BLaER1 (cell line): Measurements from ENCODE around the gene GLG1.

Experiments
- H3K27ac ChIP-seq: shearing (Covaris generic); formaldehyde crosslinking; 2 replicates; pipeline ENCODE4 v1.8.1; 2022
- H3K27me3 ChIP-seq: shearing (Covaris generic); formaldehyde crosslinking; 2 replicates; pipeline ENCODE4 v1.8.1; 2022
- H3K36me3 ChIP-seq: shearing (Covaris generic); formaldehyde crosslinking; 2 replicates; pipeline ENCODE4 v1.8.1; 2022
- H3K4me1 ChIP-seq: shearing (Covaris generic); formaldehyde crosslinking; 2 replicates; pipeline ENCODE4 v1.8.1; 2022
- H3K4me2 ChIP-seq: shearing (Covaris generic); formaldehyde crosslinking; 2 replicates; pipeline ENCODE4 v1.8.1; 2022
- H3K4me3 ChIP-seq: shearing (Covaris generic); formaldehyde crosslinking; 2 replicates; pipeline ENCODE4 v1.8.1; 2022
- H3K9ac ChIP-seq: shearing (Covaris generic); formaldehyde crosslinking; 2 replicates; pipeline ENCODE4 v1.8.1; 2022
- H3K9me3 ChIP-seq: shearing (Covaris generic); formaldehyde crosslinking; 2 replicates; pipeline ENCODE4 v1.8.1; 2022
- H4K20me1 ChIP-seq: shearing (Covaris generic); formaldehyde crosslinking; 2 replicates; pipeline ENCODE4 v1.8.1; 2022
- Cebpa-rat ChIP-seq: shearing (Covaris generic); IDR thresholded peaks from 2 replicates; pipeline ENCODE4 v1.8.1; 2022

The GLG1 gene

DNA sequence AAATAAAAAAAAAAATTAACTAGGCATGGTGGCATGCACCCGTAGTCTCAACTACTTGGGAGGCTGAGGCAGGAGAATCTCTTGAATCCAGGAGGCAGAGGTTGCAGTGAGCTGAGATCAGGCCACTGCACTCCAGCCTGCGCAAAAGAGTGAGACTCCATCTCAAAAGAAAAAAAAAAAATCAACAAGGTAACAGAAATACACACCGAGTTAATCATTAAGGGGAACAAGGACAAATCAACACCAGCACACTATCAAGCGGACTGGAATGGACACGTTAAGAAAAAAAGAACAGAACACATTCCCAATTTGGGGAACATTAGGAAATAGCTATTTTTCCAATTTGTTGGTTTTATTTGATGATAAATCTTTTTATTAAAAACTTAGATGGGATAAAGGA is 28.4 kb upstream of the GLG1 start:
- H3K27me3 ChIP-seq: no peaks in the 10 kb centered on the region
- H4K20me1 ChIP-seq: peaks cover 74% of the 10 kb centered on the region
- H3K9ac ChIP-seq: no peak overlapping the region
- H3K9me3 ChIP-seq: no peaks in the 10 kb centered on the region
- no peak for TF ChIP-seq Cebpa-rat
- H3K4me1 ChIP-seq: no peaks in the 10 kb centered on the region
- peaks cover 99% of the 10 kb centered on the region for H3K36me3 ChIP-seq
- H3K4me2 ChIP-seq: no peak overlapping the region
- no peak overlapping the region for H3K4me3 ChIP-seq
- no peak overlapping the region for H3K27ac ChIP-seq

GRCh38 chr16:74633686-74634085 is 26.8 kb upstream of the GLG1 start:
- Histone ChIP-seq H3K9me3 (no peaks in the 10 kb centered on the region), H3K4me3 (no peak overlapping the region), H3K27me3 (no peaks in the 10 kb centered on the region), H3K4me1 (no peaks in the 10 kb centered on the region), H4K20me1 (peaks cover 79% of the 10 kb centered on the region), H3K36me3 (peaks cover 100% of the 10 kb centered on the region), H3K4me2 (no peak overlapping the region), H3K9ac (no peak overlapping the region), H3K27ac (no peak overlapping the region)
- no peak for TF ChIP-seq Cebpa-rat

- Histone ChIP-seq H3K36me3 (peaks cover 100% of the 10 kb centered on the region), H4K20me1 (peaks cover 95% of the 10 kb centered on the region), H3K9ac (no peak overlapping the region), H3K4me1 (no peaks in the 10 kb centered on the region), H3K27me3 (no peaks in the 10 kb centered on the region), H3K4me2 (no peak overlapping the region), H3K4me3 (no peak overlapping the region), H3K27ac (no peak overlapping the region), H3K9me3 (no peaks in the 10 kb centered on the region)
- no peak for TF ChIP-seq Cebpa-rat
These were observed 20.7 kb upstream of the GLG1 start for GRCh38 chr16:74627506-74628220.

DNA sequence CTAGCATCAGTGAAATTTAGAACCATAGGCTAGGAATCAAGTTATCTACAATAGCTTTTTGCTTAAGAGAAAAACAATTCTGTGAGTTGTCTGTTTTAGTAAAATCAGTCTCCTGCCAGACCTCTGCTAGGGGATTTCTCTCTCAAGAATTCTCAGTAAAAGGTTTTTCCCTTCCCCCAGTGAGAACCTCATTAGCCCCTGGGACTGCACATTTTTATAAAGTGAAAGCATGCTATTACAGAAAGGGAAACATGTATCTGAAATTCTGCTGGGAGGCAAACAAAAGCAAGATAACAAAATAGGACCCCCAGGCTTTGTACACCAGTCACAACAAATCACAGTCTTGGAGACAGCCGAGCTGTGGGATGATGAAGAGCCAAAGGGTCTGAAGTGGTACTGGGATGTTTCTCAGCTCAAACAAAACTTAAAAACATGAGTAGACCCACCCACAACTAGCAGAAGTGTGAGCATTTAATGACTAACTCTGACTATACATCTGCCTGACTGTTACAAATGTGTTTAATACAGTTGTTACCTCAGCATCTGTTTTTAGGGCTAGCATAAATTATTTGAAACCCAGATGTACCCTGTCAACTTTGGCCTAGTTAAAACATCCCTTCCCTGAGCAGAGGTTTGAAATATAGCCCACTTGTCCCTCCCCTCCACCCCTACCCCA is 20.0 kb upstream of the GLG1 start:
- Histone ChIP-seq H3K4me3 (no peak overlapping the region), H3K9ac (no peak overlapping the region), H3K4me2 (no peak overlapping the region), H3K9me3 (no peaks in the 10 kb centered on the region), H4K20me1 (peaks cover 94% of the 10 kb centered on the region), H3K4me1 (no peaks in the 10 kb centered on the region), H3K36me3 (peaks cover 100% of the 10 kb centered on the region), H3K27me3 (no peaks in the 10 kb centered on the region), H3K27ac (no peak overlapping the region)
- no peak for TF ChIP-seq Cebpa-rat

DNA sequence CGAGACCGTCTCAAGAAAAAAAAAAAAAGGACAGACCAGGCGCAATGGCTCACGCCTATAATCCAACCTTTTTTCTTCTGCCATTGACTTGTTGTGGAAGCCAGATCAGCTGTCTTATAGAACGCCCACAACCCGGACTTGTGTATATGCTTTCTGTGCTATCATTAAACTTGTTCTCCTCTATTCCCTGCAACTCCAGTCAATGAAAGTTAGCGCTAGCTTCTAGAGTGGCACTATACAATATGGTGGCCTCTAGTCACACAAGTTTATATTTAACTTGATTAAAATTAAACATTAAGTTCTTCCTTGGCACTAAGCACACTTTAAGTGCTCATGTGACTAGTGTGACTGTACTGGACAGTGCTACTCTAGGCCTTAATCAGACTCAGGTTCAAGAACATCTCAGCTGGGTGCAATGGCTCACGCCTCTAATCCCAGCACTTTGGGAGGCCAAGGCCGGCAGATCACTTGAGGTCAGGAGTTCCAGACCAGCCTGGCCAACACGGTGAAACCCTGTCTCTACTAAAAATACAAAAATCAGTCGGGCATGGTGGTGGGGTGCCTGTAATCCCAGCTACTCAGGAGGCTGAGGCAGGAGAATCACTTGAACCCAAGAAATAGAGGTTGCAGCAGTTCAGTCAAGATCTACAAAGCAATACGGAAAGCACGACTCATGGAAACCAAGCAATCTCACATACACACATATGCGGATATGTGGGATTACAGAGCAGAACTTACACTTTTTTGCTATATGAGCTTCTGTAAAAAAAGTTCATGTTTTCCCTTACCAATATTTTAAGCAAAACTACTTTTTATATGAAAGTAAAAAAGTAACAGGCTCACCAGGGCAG is 18.8 kb upstream of the GLG1 start:
- Histone ChIP-seq H3K4me1 (no peaks in the 10 kb centered on the region), H3K4me2 (no peak overlapping the region), H3K27ac (no peak overlapping the region), H3K9ac (no peak overlapping the region), H3K27me3 (no peaks in the 10 kb centered on the region), H3K9me3 (no peaks in the 10 kb centered on the region), H4K20me1 (peaks cover 83% of the 10 kb centered on the region), H3K4me3 (no peak overlapping the region), H3K36me3 (peaks cover 100% of the 10 kb centered on the region)
- TF ChIP-seq Cebpa-rat: no peak

DNA sequence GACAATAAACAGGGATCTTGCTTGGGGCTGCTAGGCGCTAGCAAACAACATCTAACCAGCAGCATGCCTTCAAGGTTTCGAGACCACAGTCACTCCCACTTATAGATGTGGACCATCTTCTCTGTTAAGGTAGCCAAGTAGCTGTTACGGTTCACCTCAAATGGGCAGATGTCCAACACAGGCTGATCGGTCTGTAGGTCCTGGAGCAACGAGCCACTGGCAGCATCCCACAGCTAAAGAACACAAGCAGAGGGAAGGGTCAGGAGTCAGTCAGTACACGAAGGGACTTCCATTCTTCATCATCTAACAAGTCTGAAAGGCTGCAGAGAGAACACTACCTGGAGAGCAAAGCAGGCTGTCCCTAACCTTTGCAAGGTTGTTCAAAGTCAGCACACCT is 16.9 kb upstream of the GLG1 start:
- Histone ChIP-seq H3K4me1 (no peaks in the 10 kb centered on the region), H4K20me1 (peaks cover 66% of the 10 kb centered on the region), H3K27ac (no peak overlapping the region), H3K4me2 (no peak overlapping the region), H3K4me3 (no peak overlapping the region), H3K36me3 (peaks cover 100% of the 10 kb centered on the region), H3K9ac (no peak overlapping the region), H3K27me3 (no peaks in the 10 kb centered on the region), H3K9me3 (no peaks in the 10 kb centered on the region)
- no peak for TF ChIP-seq Cebpa-rat

GRCh38 chr16:74623214-74623838 is 16.4 kb upstream of the GLG1 start:
- Histone ChIP-seq H3K9me3 (no peaks in the 10 kb centered on the region), H3K27me3 (no peaks in the 10 kb centered on the region), H3K4me2 (no peak overlapping the region), H3K4me1 (no peaks in the 10 kb centered on the region), H4K20me1 (peaks cover 61% of the 10 kb centered on the region), H3K9ac (no peak overlapping the region), H3K4me3 (no peak overlapping the region), H3K27ac (no peak overlapping the region), H3K36me3 (peaks cover 100% of the 10 kb centered on the region)
- TF ChIP-seq Cebpa-rat: no peak

- no peak overlapping the region for H3K4me2 ChIP-seq
- no peaks in the 10 kb centered on the region for H3K27me3 ChIP-seq
- no peaks in the 10 kb centered on the region for H3K9me3 ChIP-seq
- no peak for TF ChIP-seq Cebpa-rat
- H3K4me1 ChIP-seq: no peaks in the 10 kb centered on the region
- H4K20me1 ChIP-seq: peaks cover 48% of the 10 kb centered on the region
- H3K27ac ChIP-seq: no peak overlapping the region
- H3K4me3 ChIP-seq: no peak overlapping the region
- peaks cover 98% of the 10 kb centered on the region for H3K36me3 ChIP-seq
- no peak overlapping the region for H3K9ac ChIP-seq
These were observed 15.1 kb upstream of the GLG1 start for GRCh38 chr16:74622005-74622404.

DNA sequence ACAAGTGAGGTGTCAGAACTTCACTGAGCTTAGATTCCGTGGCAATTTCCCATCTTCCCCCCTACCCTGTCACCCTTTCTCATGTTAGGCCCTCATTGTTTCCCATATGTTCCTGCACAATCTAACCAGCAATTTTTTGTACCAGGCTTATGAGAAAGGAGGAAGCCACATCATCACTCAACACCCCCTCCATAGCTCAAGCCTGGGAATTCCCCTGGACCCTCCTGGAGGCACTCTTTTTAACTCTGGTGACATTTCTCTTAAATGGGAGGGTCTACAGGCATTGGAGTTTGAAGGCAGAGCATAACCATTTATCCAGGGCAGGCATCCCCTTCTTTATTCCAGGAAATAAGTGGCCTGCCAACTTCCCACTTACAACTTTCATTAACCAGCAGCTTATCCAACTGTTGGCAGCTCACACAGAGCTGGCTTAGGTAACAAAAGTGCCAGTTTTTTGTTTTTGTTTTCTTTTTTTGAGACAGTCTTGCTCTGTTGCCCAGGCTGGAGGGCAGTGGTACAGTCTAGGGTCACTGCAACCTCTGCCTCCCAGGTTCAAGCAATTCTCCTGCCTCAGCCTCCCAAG is 10.4 kb upstream of the GLG1 start:
- no peak overlapping the region for H3K27ac ChIP-seq
- TF ChIP-seq Cebpa-rat: no peak
- no peak overlapping the region for H3K4me2 ChIP-seq
- H3K27me3 ChIP-seq: no peaks in the 10 kb centered on the region
- H3K9me3 ChIP-seq: no peaks in the 10 kb centered on the region
- no peaks in the 10 kb centered on the region for H3K4me1 ChIP-seq
- H3K9ac ChIP-seq: no peak overlapping the region
- peaks cover 1% of the 10 kb centered on the region; the same call in 1 of the 2 replicates for H4K20me1 ChIP-seq
- H3K36me3 ChIP-seq: peaks cover 85% of the 10 kb centered on the region
- H3K4me3 ChIP-seq: no peak overlapping the region
